Hepatocyte (in vitro differentiated cells): ENCODE results near the gene PTPRC. TPM values are rescaled to one million over a fixed set of nuclear protein-coding genes. Genes with fewer than 3 reads are reported as not detected.

ENCODE experiments used
- DNase-seq: peaks from one replicate; pipeline ENCODE4 v3.0.0-alpha.2; 2016; ENCODE audit warnings: low spot score
- H2AFZ ChIP-seq: fragments of 200-600 bp; sonication (generic); 2 replicates; pipeline ENCODE4 v1.6.0; 2016; ENCODE audit warnings: antibody characterized with exemption, mild to moderate bottlenecking
- H3K27ac ChIP-seq: fragments of 200-600 bp; sonication (generic); 2 replicates; pipeline ENCODE4 v1.5.1; 2016; ENCODE audit warnings: mild to moderate bottlenecking
- H3K27me3 ChIP-seq: fragments of 200-600 bp; sonication (generic); 2 replicates; pipeline ENCODE4 v1.6.1; 2016
- H3K36me3 ChIP-seq: fragments of 200-600 bp; sonication (generic); replicated peaks from 2 replicates; pipeline ENCODE4 v1.5.1; 2016; ENCODE audit warnings: low read depth; ENCODE audit not compliant: insufficient read depth
- H3K4me1 ChIP-seq: fragments of 200-600 bp; sonication (generic); 2 replicates; pipeline ENCODE4 v1.5.1; 2016; ENCODE audit warnings: mild to moderate bottlenecking, moderate library complexity; ENCODE audit not compliant: insufficient read depth
- H3K4me2 ChIP-seq: fragments of 200-600 bp; sonication (generic); 2 replicates; pipeline ENCODE4 v1.6.0; 2016
- H3K4me3 ChIP-seq: fragments of 200-600 bp; sonication (generic); 2 replicates; pipeline ENCODE4 v1.5.1; 2016; ENCODE audit warnings: mild to moderate bottlenecking
- H3K79me2 ChIP-seq: fragments of 200-600 bp; sonication (generic); 2 replicates; pipeline ENCODE4 v1.6.0; 2017; ENCODE audit warnings: mild to moderate bottlenecking
- H3K9me2 ChIP-seq: fragments of 200-600 bp; sonication (generic); replicated peaks from 2 replicates; pipeline ENCODE4 v1.6.0; 2017; ENCODE audit warnings: mild to moderate bottlenecking; ENCODE audit not compliant: insufficient read depth
- H3K9me3 ChIP-seq: fragments of 200-600 bp; sonication (generic); 2 replicates; pipeline ENCODE4 v1.5.1; 2016; ENCODE audit warnings: low read depth, mild to moderate bottlenecking
- H4K20me1 ChIP-seq: fragments of 200-600 bp; sonication (generic); 2 replicates; pipeline ENCODE4 v1.6.0; 2016; ENCODE audit warnings: mild to moderate bottlenecking; ENCODE audit not compliant: insufficient read depth, poor library complexity, severe bottlenecking
- CTCF ChIP-seq: fragments of 200-600 bp; sonication (generic); IDR thresholded peaks from 2 replicates; pipeline ENCODE4 v1.5.1; 2016; ENCODE audit warnings: antibody characterized with exemption, mild to moderate bottlenecking; ENCODE audit not compliant: poor library complexity
- EZH2 ChIP-seq: fragments of 200-600 bp; sonication (generic); IDR thresholded peaks from 2 replicates; pipeline ENCODE4 v1.6.1; 2016; ENCODE audit warnings: antibody characterized with exemption, mild to moderate bottlenecking, borderline replicate concordance
- EZH2phosphoT487 ChIP-seq: fragments of 200-600 bp; sonication (generic); IDR thresholded peaks from one replicate; pipeline ENCODE4 v1.6.1; 2018; ENCODE audit warnings: antibody characterized with exemption, mild to moderate bottlenecking, low read depth, moderate library complexity; ENCODE audit not compliant: unreplicated experiment, severe bottlenecking
- WGBS: methylation state at CpG from one replicate; pipeline ENCODE4 v1.1.6; 2016; ENCODE audit warnings: low lambda C conversion rate; ENCODE audit errors: missing lambda C conversion rate; 5-methylcytosine and 5-hydroxymethylcytosine counted together
- polyA plus RNA-seq: library from polyadenylated mRNA; unstranded; fragments of >200 nt; fragmentation: Nextera tagmentation; extraction: Ambion mirVana; gene quantifications from 2 replicates; pipeline ENCODE4 v1.2.1, GENCODE V29; 2016
- total RNA-seq: library from RNA; depleted of rRNA; stranded (reverse); fragments of >200 nt; gene quantifications from 2 replicates; pipeline ENCODE4 v1.2.3, GENCODE V29; 2014

PTPRC gene
- total and polyA plus RNA-seq, 2 experiments from 2014 or later: 0.87 TPM; not detected in 1

GRCh38 chr1:198691063-198691462, 52.2 kb downstream of the PTPRC start:
- WGBS: 92% methylated on average over 1 of the region's 1 CpG
- no peaks in the 10 kb centered on the region for H3K79me2 ChIP-seq
- DNase-seq: no peak

DNA sequence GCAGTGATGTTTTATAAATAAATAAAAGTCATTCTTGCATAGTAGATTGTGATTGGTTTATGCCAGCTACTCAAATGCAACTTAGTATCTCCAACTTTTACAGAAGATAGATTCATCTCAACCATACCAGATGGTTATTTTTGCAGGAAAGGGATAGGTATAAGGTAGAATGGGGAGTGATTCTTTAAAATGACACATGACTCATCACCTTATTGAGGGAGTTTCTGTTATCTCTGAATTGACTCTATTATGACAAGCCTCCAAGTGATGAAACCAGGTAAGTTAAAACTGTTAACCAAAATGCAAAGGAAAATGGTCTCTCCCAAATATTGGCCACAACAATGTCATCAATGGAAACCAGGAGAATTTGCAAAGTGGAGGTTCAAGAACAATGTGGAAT, 54.5 kb downstream of the PTPRC start:
- no peak for DNase-seq
- TF ChIP-seq EZH2phosphoT487: no peak
- no peak for TF ChIP-seq EZH2
- no peak for TF ChIP-seq CTCF
- Histone ChIP-seq H4K20me1 (no peaks in the 10 kb centered on the region), H2AFZ (no peak overlapping the region), H3K79me2 (no peaks in the 10 kb centered on the region), H3K27me3 (no peaks in the 10 kb centered on the region), H3K27ac (no peak overlapping the region), H3K9me2 (no peaks in the 10 kb centered on the region), H3K9me3 (no peaks in the 10 kb centered on the region), H3K4me1 (no peaks in the 10 kb centered on the region), H3K36me3 (no peaks in the 10 kb centered on the region), H3K4me3 (no peak overlapping the region), H3K4me2 (no peak overlapping the region)

More at GRCh38 chr1:198691063-198691462, 52.2 kb downstream of the PTPRC start:
- Histone ChIP-seq H4K20me1 (no peaks in the 10 kb centered on the region), H3K4me1 (no peaks in the 10 kb centered on the region), H3K27ac (no peak overlapping the region), H3K36me3 (no peaks in the 10 kb centered on the region), H3K9me2 (no peaks in the 10 kb centered on the region), H3K4me2 (no peak overlapping the region), H3K27me3 (no peaks in the 10 kb centered on the region), H2AFZ (no peak overlapping the region), H3K9me3 (no peaks in the 10 kb centered on the region), H3K4me3 (no peak overlapping the region)
- TF ChIP-seq EZH2: no peak
- TF ChIP-seq EZH2phosphoT487: no peak
- no peak for TF ChIP-seq CTCF

- Histone ChIP-seq H2AFZ (no peak overlapping the region), H3K4me3 (no peak overlapping the region), H3K4me1 (no peaks in the 10 kb centered on the region), H3K9me3 (no peaks in the 10 kb centered on the region), H3K4me2 (no peak overlapping the region), H3K27me3 (no peaks in the 10 kb centered on the region), H4K20me1 (no peaks in the 10 kb centered on the region), H3K36me3 (no peaks in the 10 kb centered on the region), H3K27ac (no peak overlapping the region), H3K79me2 (no peaks in the 10 kb centered on the region), H3K9me2 (no peaks in the 10 kb centered on the region)
- TF ChIP-seq EZH2phosphoT487 (no peak), CTCF (no peak), EZH2 (no peak)
- DNase-seq: no peak
- WGBS: 92% methylated on average over 1 of the region's 1 CpG
Measured at GRCh38 chr1:198694542-198694941, 55.7 kb downstream of the PTPRC start.

- Histone ChIP-seq H3K79me2 (no peaks in the 10 kb centered on the region), H3K4me2 (no peak overlapping the region), H3K36me3 (no peaks in the 10 kb centered on the region), H3K27me3 (peaks cover 3% of the 10 kb centered on the region), H3K27ac (no peak overlapping the region), H4K20me1 (no peaks in the 10 kb centered on the region), H3K4me3 (no peak overlapping the region), H2AFZ (no peak overlapping the region), H3K9me2 (no peaks in the 10 kb centered on the region), H3K4me1 (no peaks in the 10 kb centered on the region), H3K9me3 (no peaks in the 10 kb centered on the region)
- WGBS: 88% methylated on average over 1 of the region's 1 CpG
- no peak for DNase-seq
- no peak for TF ChIP-seq EZH2phosphoT487
- no peak for TF ChIP-seq CTCF
- no peak for TF ChIP-seq EZH2
Measured at GRCh38 chr1:198696211-198696610, 57.4 kb downstream of the PTPRC start.
